Measurements from ENCODE around the gene ZNF804A. TPM values are rescaled to one million over a fixed set of nuclear protein-coding genes. Genes with fewer than 3 reads are reported as not detected.

Gene ZNF804A
- total and polyA plus RNA-seq, 7 experiments from 2014 or later = 0.16 to 0.69 TPM; not detected in 5

- H3K4me1 Mint-ChIP-seq = no peaks in the 10 kb centered on the region
- ChIA-PET CTCF (no interaction called here), POLR2A (no interaction called here)
- Histone ChIP-seq H3K4me1 (ENCODE audit: control insufficient read depth in 2 of 2, insufficient read depth in 2 of 2, low read length in 2 of 2) (no peaks in the 10 kb centered on the region), H3K4me3 (ENCODE audit: low read length) (no peak overlapping the region), H3K27ac (ENCODE audit: low read depth, low read length) (no peak overlapping the region), H3K36me3 (ENCODE audit: control insufficient read depth in 2 of 3, insufficient read depth in 3 of 3, low read length in 3 of 3) (no peaks in the 10 kb centered on the region), H3K27me3 (ENCODE audit: control insufficient read depth in 2 of 2, insufficient read depth in 2 of 2, low read length in 2 of 2) (no peaks in the 10 kb centered on the region), H3K9me3 (ENCODE audit: control insufficient read depth in 2 of 3, low read length in 3 of 3) (no peaks in the 10 kb centered on the region)
- H3K36me3 Mint-ChIP-seq = no peaks in the 10 kb centered on the region
- H3K27ac Mint-ChIP-seq = no peak overlapping the region
- no peak for DNase-seq
- H3K9me3 Mint-ChIP-seq = peaks cover 0 to 16% (median 1%) of the 10 kb centered on the region in 11 donors
- intact Hi-C loops (cut with micrococcal nuclease) = no loop called here
- no peak for ATAC-seq
- no peaks in the 10 kb centered on the region for H3K27me3 Mint-ChIP-seq
- no peak overlapping the region for H3K4me3 Mint-ChIP-seq
These were observed 253.2 kb downstream of the ZNF804A start for GRCh38 chr2:184851576-184851975.

GRCh38 chr2:184859187-184859586 is 260.9 kb downstream of the ZNF804A start:
- Histone ChIP-seq H3K27ac (ENCODE audit: low read depth, low read length) (no peak overlapping the region), H3K27me3 (ENCODE audit: control insufficient read depth in 2 of 2, insufficient read depth in 2 of 2, low read length in 2 of 2) (no peaks in the 10 kb centered on the region), H3K36me3 (ENCODE audit: control insufficient read depth in 2 of 3, insufficient read depth in 3 of 3, low read length in 3 of 3) (no peaks in the 10 kb centered on the region), H3K4me3 (ENCODE audit: low read length) (no peak overlapping the region), H3K9me3 (ENCODE audit: control insufficient read depth in 2 of 3, low read length in 3 of 3) (peaks cover 3 to 11% (median 5%) of the 10 kb centered on the region in 3 experiments), H3K4me1 (ENCODE audit: control insufficient read depth in 2 of 2, insufficient read depth in 2 of 2, low read length in 2 of 2) (no peaks in the 10 kb centered on the region)
- ATAC-seq (no peak), DNase-seq (no peak)
- H3K4me1 Mint-ChIP-seq = no peaks in the 10 kb centered on the region
- no peak overlapping the region for H3K27ac Mint-ChIP-seq
- H3K9me3 Mint-ChIP-seq = peaks cover 3 to 31% (median 14%) of the 10 kb centered on the region in 11 donors
- H3K27me3 Mint-ChIP-seq = no peaks in the 10 kb centered on the region
- ChIA-PET CTCF (interaction anchor here (0.5 kb wide), 1 partner anchor 22 kb away, joined by 3 read pairs; no protein-coding TSS in a partner anchor), POLR2A (no interaction called here)
- intact Hi-C loops (cut with micrococcal nuclease) = no loop called here
- peaks cover 0 to 3% (median 0%) of the 10 kb centered on the region in 5 donors for H3K36me3 Mint-ChIP-seq
- no peak overlapping the region for H3K4me3 Mint-ChIP-seq

GRCh38 chr2:184860744-184861143 is 262.4 kb downstream of the ZNF804A start:
- H3K4me1 ChIP-seq (ENCODE audit: control insufficient read depth in 2 of 2, insufficient read depth in 2 of 2, low read length in 2 of 2) = no peaks in the 10 kb centered on the region
- peaks cover 3 to 31% (median 14%) of the 10 kb centered on the region in 11 donors for H3K9me3 Mint-ChIP-seq
- peaks cover 0 to 3% (median 0%) of the 10 kb centered on the region in 5 donors for H3K36me3 Mint-ChIP-seq
- ATAC-seq = no peak
- H3K27ac ChIP-seq (ENCODE audit: low read depth, low read length) = no peak overlapping the region
- no peak for DNase-seq
- peaks cover 3 to 11% (median 5%) of the 10 kb centered on the region in 3 experiments for H3K9me3 ChIP-seq (ENCODE audit: control insufficient read depth in 2 of 3, low read length in 3 of 3)
- H3K4me1 Mint-ChIP-seq = no peaks in the 10 kb centered on the region
- no peaks in the 10 kb centered on the region for H3K27me3 Mint-ChIP-seq
- H3K27ac Mint-ChIP-seq = no peak overlapping the region
- intact Hi-C loops (cut with micrococcal nuclease) = no loop called here
- ChIA-PET CTCF (no interaction called here), POLR2A (no interaction called here)
- H3K36me3 ChIP-seq (ENCODE audit: control insufficient read depth in 2 of 3, insufficient read depth in 3 of 3, low read length in 3 of 3) = no peaks in the 10 kb centered on the region
- H3K27me3 ChIP-seq (ENCODE audit: control insufficient read depth in 2 of 2, insufficient read depth in 2 of 2, low read length in 2 of 2) = no peaks in the 10 kb centered on the region
- H3K4me3 Mint-ChIP-seq = no peak overlapping the region
- H3K4me3 ChIP-seq (ENCODE audit: low read length) = no peak overlapping the region

GRCh38 chr2:184875212-184875611 is 276.9 kb downstream of the ZNF804A start:
- CTCF ChIA-PET = no interaction called here
- Histone ChIP-seq H3K4me3 (ENCODE audit: low read length) (no peak overlapping the region), H3K27ac (ENCODE audit: low read depth, low read length) (no peak overlapping the region), H3K27me3 (ENCODE audit: control insufficient read depth in 2 of 2, insufficient read depth in 2 of 2, low read length in 2 of 2) (no peaks in the 10 kb centered on the region), H3K36me3 (ENCODE audit: control insufficient read depth in 2 of 3, insufficient read depth in 3 of 3, low read length in 3 of 3) (no peaks in the 10 kb centered on the region), H3K9me3 (ENCODE audit: control insufficient read depth in 2 of 3, low read length in 3 of 3) (no peaks in the 10 kb centered on the region), H3K4me1 (ENCODE audit: control insufficient read depth in 2 of 2, insufficient read depth in 2 of 2, low read length in 2 of 2) (no peaks in the 10 kb centered on the region)
- Mint-ChIP-seq H3K4me1 (no peaks in the 10 kb centered on the region), H3K27me3 (no peaks in the 10 kb centered on the region), H3K27ac (no peak overlapping the region), H3K4me3 (no peak overlapping the region), H3K36me3 (no peaks in the 10 kb centered on the region), H3K9me3 (peaks cover 0 to 6% (median 0%) of the 10 kb centered on the region in 11 donors)
- DNase-seq = no peak
- POLR2A ChIA-PET = no interaction called here
- no peak for ATAC-seq
- intact Hi-C loops (cut with micrococcal nuclease) = no loop called here

GRCh38 chr2:184875911-184876310 is 277.6 kb downstream of the ZNF804A start:
- Mint-ChIP-seq H3K27me3 (no peaks in the 10 kb centered on the region), H3K9me3 (peaks cover 0 to 6% (median 0%) of the 10 kb centered on the region in 11 donors), H3K4me3 (no peak overlapping the region), H3K4me1 (no peaks in the 10 kb centered on the region), H3K27ac (no peak overlapping the region), H3K36me3 (no peaks in the 10 kb centered on the region)
- Histone ChIP-seq H3K4me3 (ENCODE audit: low read length) (no peak overlapping the region), H3K36me3 (ENCODE audit: control insufficient read depth in 2 of 3, insufficient read depth in 3 of 3, low read length in 3 of 3) (no peaks in the 10 kb centered on the region), H3K27me3 (ENCODE audit: control insufficient read depth in 2 of 2, insufficient read depth in 2 of 2, low read length in 2 of 2) (no peaks in the 10 kb centered on the region), H3K27ac (ENCODE audit: low read depth, low read length) (no peak overlapping the region), H3K4me1 (ENCODE audit: control insufficient read depth in 2 of 2, insufficient read depth in 2 of 2, low read length in 2 of 2) (no peaks in the 10 kb centered on the region), H3K9me3 (ENCODE audit: control insufficient read depth in 2 of 3, low read length in 3 of 3) (no peaks in the 10 kb centered on the region)
- CTCF ChIA-PET = no interaction called here
- intact Hi-C loops (cut with micrococcal nuclease) = no loop called here
- DNase-seq = no peak
- no peak for ATAC-seq
- POLR2A ChIA-PET = no interaction called here

- CTCF ChIA-PET = no interaction called here
These were observed 279.6 kb downstream of the ZNF804A start for GRCh38 chr2:184877909-184878308.

GRCh38 chr2:184879671-184880070 is 281.3 kb downstream of the ZNF804A start:
- POLR2A ChIA-PET = no interaction called here
- no peak overlapping the region for H3K4me3 Mint-ChIP-seq

More at GRCh38 chr2:184877909-184878308, 279.6 kb downstream of the ZNF804A start:
- DNase-seq (no peak), ATAC-seq (no peak)
- H3K27me3 Mint-ChIP-seq = no peaks in the 10 kb centered on the region
- H3K27ac Mint-ChIP-seq = no peak overlapping the region
- intact Hi-C loops (cut with micrococcal nuclease) = no loop called here
- no peaks in the 10 kb centered on the region for H3K36me3 Mint-ChIP-seq
- Histone ChIP-seq H3K4me1 (ENCODE audit: control insufficient read depth in 2 of 2, insufficient read depth in 2 of 2, low read length in 2 of 2) (no peaks in the 10 kb centered on the region), H3K36me3 (ENCODE audit: control insufficient read depth in 2 of 3, insufficient read depth in 3 of 3, low read length in 3 of 3) (no peaks in the 10 kb centered on the region), H3K27me3 (ENCODE audit: control insufficient read depth in 2 of 2, insufficient read depth in 2 of 2, low read length in 2 of 2) (no peaks in the 10 kb centered on the region), H3K9me3 (ENCODE audit: control insufficient read depth in 2 of 3, low read length in 3 of 3) (no peaks in the 10 kb centered on the region), H3K27ac (ENCODE audit: low read depth, low read length) (no peak overlapping the region), H3K4me3 (ENCODE audit: low read length) (no peak overlapping the region)
- no peak overlapping the region for H3K4me3 Mint-ChIP-seq
- POLR2A ChIA-PET = no interaction called here
- H3K4me1 Mint-ChIP-seq = no peaks in the 10 kb centered on the region
- H3K9me3 Mint-ChIP-seq = peaks cover 1 to 12% (median 5%) of the 10 kb centered on the region in 11 donors

More at GRCh38 chr2:184879671-184880070, 281.3 kb downstream of the ZNF804A start:
- no peak overlapping the region for H3K27ac ChIP-seq (ENCODE audit: low read depth, low read length)
- no peaks in the 10 kb centered on the region for H3K27me3 ChIP-seq (ENCODE audit: control insufficient read depth in 2 of 2, insufficient read depth in 2 of 2, low read length in 2 of 2)
- H3K9me3 ChIP-seq (ENCODE audit: control insufficient read depth in 2 of 3, low read length in 3 of 3) = no peaks in the 10 kb centered on the region
- Mint-ChIP-seq H3K36me3 (no peaks in the 10 kb centered on the region), H3K4me1 (no peaks in the 10 kb centered on the region), H3K9me3 (peaks cover 1 to 15% (median 7%) of the 10 kb centered on the region in 11 donors), H3K27ac (no peak overlapping the region), H3K27me3 (no peaks in the 10 kb centered on the region)
- no peak overlapping the region for H3K4me3 ChIP-seq (ENCODE audit: low read length)
- no peaks in the 10 kb centered on the region for H3K4me1 ChIP-seq (ENCODE audit: control insufficient read depth in 2 of 2, insufficient read depth in 2 of 2, low read length in 2 of 2)
- H3K36me3 ChIP-seq (ENCODE audit: control insufficient read depth in 2 of 3, insufficient read depth in 3 of 3, low read length in 3 of 3) = no peaks in the 10 kb centered on the region
- DNase-seq (no peak), ATAC-seq (no peak)
- intact Hi-C loops (cut with micrococcal nuclease) = no loop called here
- CTCF ChIA-PET = no interaction called here
